H1 (cell line): Measurements from ENCODE around the gene GPC2. TPM values are rescaled to one million over a fixed set of nuclear protein-coding genes. Genes with fewer than 3 reads are reported as not detected.

Source experiments
- CTCF ChIA-PET: fragments of 300-600 bp; sonication (Branson Sonifier 250); formaldehyde crosslinking; loops from one replicate; lab custom pipeline; 2021; ENCODE audit not compliant: partially characterized antibody; lab: Charles Lee
- POLR2A ChIA-PET: fragments of 300-600 bp; sonication (Branson Sonifier 250); formaldehyde crosslinking; loops from one replicate; lab custom pipeline; 2021; ENCODE audit warnings: inconsistent platforms; ENCODE audit not compliant: partially characterized antibody; lab: Charles Lee
- DNase-seq, 2 experiments: peaks; one replicate each; pipeline versions ENCODE4 v3.0.0 to v3.0.0-alpha.2; 2010 to 2022; ENCODE audit warnings: low spot score in 2 of 2, low read depth in 1 of 2, mixed read lengths in 1 of 2
- FAIRE-seq: peaks from 2 replicates; lab custom pipeline; 2011; peaks lifted over from hg19 to GRCh38; lab: Jason Lieb, UNC
- H2AFZ ChIP-seq: 2 replicates; pipeline ENCODE4 v1.8.1; 2012; ENCODE audit warnings: low read length, inconsistent platforms
- H2AK5ac ChIP-seq: 2 replicates; pipeline ENCODE4 v1.6.1; 2013; ENCODE audit warnings: low read depth, low read length
- H2BK120ac ChIP-seq: replicated peaks from 2 replicates; pipeline ENCODE3; 2013; ENCODE audit warnings: low read depth, low read length, inconsistent platforms
- H2BK12ac ChIP-seq: 2 replicates; pipeline ENCODE4 v1.6.1; 2013; ENCODE audit warnings: low read depth, low read length
- H2BK15ac ChIP-seq: 2 replicates; pipeline ENCODE4 v1.6.1; 2013; ENCODE audit warnings: low read length
- H2BK20ac ChIP-seq: 2 replicates; pipeline ENCODE4 v1.6.1; 2013; ENCODE audit warnings: low read length
- H2BK5ac ChIP-seq: 2 replicates; pipeline ENCODE4 v1.6.1; 2013; ENCODE audit warnings: low read depth, low read length
- H3K14ac ChIP-seq: 2 replicates; pipeline ENCODE4 v1.6.1; 2013; ENCODE audit warnings: inconsistent platforms; ENCODE audit not compliant: insufficient read length
- H3K18ac ChIP-seq: 2 replicates; pipeline ENCODE4 v1.6.1; 2013; ENCODE audit warnings: low read length; ENCODE audit errors: extremely low read depth
- H3K23ac ChIP-seq: 2 replicates; pipeline ENCODE4 v1.6.1; 2013; ENCODE audit warnings: inconsistent platforms; ENCODE audit not compliant: insufficient read length
- H3K23me2 ChIP-seq: 2 replicates; pipeline ENCODE4 v1.6.1; 2013; ENCODE audit warnings: low read depth, low read length
- H3K27ac ChIP-seq: 2 replicates; pipeline ENCODE4 v1.6.1; 2011; ENCODE audit warnings: low read depth, low read length, inconsistent platforms
- H3K27me3 ChIP-seq, 4 experiments: replicated peaks in 1 of 4; 1 replicate in 1 of 4; 2 replicates in 3 of 4; pipeline versions ENCODE4 v1.6.1 to v1.8.1; 2011 to 2013; ENCODE audit warnings: low read length in 3 of 4, mild to moderate bottlenecking in 3 of 4, inconsistent platforms in 2 of 4, mixed read lengths in 2 of 4, moderate library complexity in 1 of 4; ENCODE audit not compliant: control insufficient read depth in 3 of 4, insufficient read depth in 3 of 4; ENCODE audit errors: extremely low read depth in 1 of 4
- H3K36me3 ChIP-seq, 4 experiments: 2 replicates each; pipeline versions ENCODE4 v1.6.1 to v1.8.1; 2011 to 2013; ENCODE audit warnings: mild to moderate bottlenecking in 4 of 4, low read length in 3 of 4, moderate library complexity in 2 of 4, control low read depth in 1 of 4, inconsistent platforms in 1 of 4; ENCODE audit not compliant: insufficient read depth in 4 of 4, control insufficient read depth in 2 of 4
- H3K4ac ChIP-seq: replicated peaks from 2 replicates; pipeline ENCODE3; 2013; ENCODE audit warnings: low read length, low read depth, mixed read lengths, inconsistent platforms; ENCODE audit not compliant: insufficient read length
- H3K4me1 ChIP-seq, 4 experiments: replicated peaks in 1 of 4; 1 replicate in 1 of 4; 2 replicates in 3 of 4; pipeline versions ENCODE4 v1.6.1 to v1.8.1; 2011 to 2013; ENCODE audit warnings: low read length in 3 of 4, inconsistent platforms in 2 of 4, mixed read lengths in 1 of 4; ENCODE audit not compliant: insufficient read depth in 4 of 4, control insufficient read depth in 3 of 4
- H3K4me2 ChIP-seq, 2 experiments: 2 replicates each; pipeline versions ENCODE4 v1.6.1 to v1.8.1; 2011 to 2013; ENCODE audit warnings: low read depth in 2 of 2, low read length in 2 of 2, control low read depth in 1 of 2, inconsistent platforms in 1 of 2, mild to moderate bottlenecking in 1 of 2; ENCODE audit not compliant: insufficient read depth in 1 of 2
- H3K4me3 ChIP-seq, 4 experiments: fragments of 200-600, 300-600 bp in 1 of 4; sonication (generic), shearing (Covaris generic), sonication (Bioruptor Twin) in 1 of 4; 2 replicates each; pipeline versions ENCODE4 v1.5.1 to v1.8.1; 2011 to 2016; ENCODE audit warnings: low read length in 4 of 4, low read depth in 3 of 4, control low read depth in 2 of 4, inconsistent platforms in 2 of 4, mild to moderate bottlenecking in 2 of 4, mixed read lengths in 1 of 4, moderate library complexity in 1 of 4; ENCODE audit not compliant: insufficient read depth in 2 of 4; ENCODE audit errors: extremely low read depth in 1 of 4
- H3K56ac ChIP-seq: replicated peaks from 2 replicates; pipeline ENCODE3; 2013; ENCODE audit warnings: low read depth, mild to moderate bottlenecking, mixed read lengths, low read length, inconsistent platforms; ENCODE audit not compliant: insufficient read length
- H3K79me1 ChIP-seq: 2 replicates; pipeline ENCODE4 v1.6.1; 2013; ENCODE audit warnings: low read depth, low read length, control low read depth
- H3K79me2 ChIP-seq, 2 experiments: 2 replicates each; pipeline versions ENCODE4 v1.6.1 to v1.8.1; 2012 to 2013; ENCODE audit warnings: low read length in 2 of 2, mild to moderate bottlenecking in 2 of 2, inconsistent platforms in 1 of 2; ENCODE audit not compliant: insufficient read depth in 2 of 2, control insufficient read depth in 1 of 2
- H3K9ac ChIP-seq, 4 experiments: replicated peaks in 1 of 4; 1 replicate in 1 of 4; 2 replicates in 3 of 4; pipeline versions ENCODE4 v1.6.1 to v1.8.1; 2011 to 2013; ENCODE audit warnings: low read depth in 3 of 4, low read length in 3 of 4, control low read depth in 2 of 4, mild to moderate bottlenecking in 2 of 4, moderate library complexity in 2 of 4, inconsistent platforms in 1 of 4; ENCODE audit errors: extremely low read depth in 1 of 4
- H3K9me3 ChIP-seq, 2 experiments: 2 replicates each; pipeline versions ENCODE4 v1.6.1 to v1.8.1; 2012 to 2013; ENCODE audit warnings: mild to moderate bottlenecking in 2 of 2, moderate library complexity in 2 of 2, control low read depth in 1 of 2, inconsistent platforms in 1 of 2, low read depth in 1 of 2, low read length in 1 of 2, mixed read lengths in 1 of 2; ENCODE audit not compliant: insufficient read depth in 2 of 2
- H4K20me1 ChIP-seq, 2 experiments: replicated peaks in 1 of 2; 2 replicates each; pipeline versions ENCODE3 to v1.8.1; 2011 to 2013; ENCODE audit warnings: inconsistent platforms in 2 of 2, low read length in 2 of 2, mild to moderate bottlenecking in 1 of 2; ENCODE audit not compliant: insufficient read depth in 2 of 2, control insufficient read depth in 1 of 2
- H4K5ac ChIP-seq: 2 replicates; pipeline ENCODE4 v1.6.1; 2013; ENCODE audit warnings: low read length, low read depth, mixed read lengths, inconsistent platforms; ENCODE audit not compliant: insufficient read length
- H4K8ac ChIP-seq: 2 replicates; pipeline ENCODE4 v1.8.0; 2013; ENCODE audit warnings: mild to moderate bottlenecking, moderate library complexity, low read length, inconsistent platforms; ENCODE audit not compliant: insufficient read depth; ENCODE audit errors: extremely low read depth
- H4K91ac ChIP-seq: replicated peaks from 2 replicates; pipeline ENCODE3; 2013; ENCODE audit warnings: low read length, mixed read lengths, inconsistent platforms; ENCODE audit not compliant: insufficient read length
- CBX5 ChIP-seq: fragments of 300-800, 300-1000 bp; sonication (generic); IDR thresholded peaks from 2 replicates; pipeline ENCODE4 v1.7.1; 2016; ENCODE audit warnings: antibody characterized with exemption, low read length, low read depth
- CEBPB ChIP-seq: IDR thresholded peaks from 2 replicates; pipeline ENCODE4 v1.6.1; 2012; ENCODE audit warnings: low read depth, low read length
- CREB1 ChIP-seq: IDR thresholded peaks from 2 replicates; pipeline ENCODE4 v1.6.1; 2012; ENCODE audit warnings: inconsistent platforms
- EGR1 ChIP-seq: IDR thresholded peaks from 2 replicates; pipeline ENCODE4 v1.6.1; 2011; ENCODE audit warnings: low read depth, low read length, borderline replicate concordance
- GABPA ChIP-seq: IDR thresholded peaks from 2 replicates; pipeline ENCODE4 v1.6.1; 2011; ENCODE audit warnings: mild to moderate bottlenecking, low read length, moderate library complexity, borderline replicate concordance; ENCODE audit not compliant: insufficient read depth
- KDM1A ChIP-seq: fragments of 200-600, 300-600 bp; sonication (generic); IDR thresholded peaks from 2 replicates; pipeline ENCODE4 v1.7.1; 2016; ENCODE audit warnings: mild to moderate bottlenecking, low read length, borderline replicate concordance
- MAFK ChIP-seq: IDR thresholded peaks from 2 replicates; pipeline ENCODE4 v1.6.1; 2012; ENCODE audit warnings: low read depth, mild to moderate bottlenecking, improper control_type of control experiment, low read length
- RFX5 ChIP-seq: IDR thresholded peaks from 2 replicates; pipeline ENCODE4 v1.6.1; 2011; ENCODE audit warnings: low read depth, low read length, improper control_type of control experiment, borderline replicate concordance
- RNF2 ChIP-seq: fragments of 200-900, 300-1000 bp; sonication (generic); IDR thresholded peaks from 2 replicates; pipeline ENCODE4 v1.7.1; 2016; ENCODE audit warnings: borderline replicate concordance, low read depth, mild to moderate bottlenecking, antibody characterized with exemption, low read length; ENCODE audit not compliant: poor library complexity, severe bottlenecking; ENCODE audit errors: missing control alignments
- SIRT6 ChIP-seq: IDR thresholded peaks from one replicate; pipeline ENCODE4 v1.7.1; 2012; ENCODE audit warnings: low read length, inconsistent platforms
- SP2 ChIP-seq: IDR thresholded peaks from 2 replicates; pipeline ENCODE4 v1.6.1; 2012; ENCODE audit warnings: mild to moderate bottlenecking, low read length, inconsistent platforms
- TAF7 ChIP-seq: optimal IDR thresholded peaks from 2 replicates; pipeline ENCODE3; 2011; ENCODE audit warnings: low read depth, mild to moderate bottlenecking, inconsistent platforms, low read length, moderate library complexity, borderline replicate concordance
- TBP ChIP-seq: IDR thresholded peaks from 2 replicates; pipeline ENCODE4 v1.6.1; 2011; ENCODE audit warnings: low read depth, low read length, improper control_type of control experiment
- WGBS, 2 experiments: shearing (Covaris generic) in 1 of 2; methylation state at CpG; one replicate each; pipeline versions ENCODE4 v1.1.6 to v1.1.7; 2013 to 2015; ENCODE audit warnings: low lambda C conversion rate in 2 of 2, mixed read lengths in 2 of 2, inconsistent platforms in 1 of 2, low coverage in 1 of 2, missing lambda C conversion rate in 1 of 2; ENCODE audit not compliant: insufficient replicate concordance in 2 of 2, insufficient coverage in 1 of 2, insufficient read length in 1 of 2; ENCODE audit errors: extremely low coverage in 1 of 2, missing lambda C conversion rate in 1 of 2; 5-methylcytosine and 5-hydroxymethylcytosine counted together
- polyA plus RNA-seq, 7 experiments: library from polyadenylated mRNA; depleted of rRNA in 3 of 7; stranded (reverse) in 5 of 7; unstranded in 2 of 7; fragments of >200 nt in 5 of 7; fragments of 200-250 nt in 2 of 7; gene quantifications; 1 replicate in 5 of 7; 2 replicates in 1 of 7; 4 replicates in 1 of 7; pipeline versions ENCODE4 v1.2.1 to v1.2.3, GENCODE V29; 2011 to 2013; ENCODE audit warnings: missing spikeins in 2 of 7, mixed read lengths in 2 of 7
- total RNA-seq: library from RNA; stranded (reverse); fragmentation: NEBNext Ultra II Directional; extraction: Animal tissue kit (Norgen Biotek cat#: 25700); gene quantifications from 2 replicates; pipeline ENCODE4 v1.2.1, GENCODE V29; 2021
- TF ChIP-seq, protein P1 (sequence below): IDR thresholded peaks from 2 replicates; pipeline ENCODE4 v1.6.1; 2012; ENCODE audit warnings: inconsistent platforms

The GPC2 gene
- total and polyA plus RNA-seq, 2 of the 8 experiments (the other 6 are each of a cell fraction or from before 2014, with no cell fraction given), result 25.3 to 44.8 TPM

- Histone ChIP-seq H3K79me1 (no peaks in the 10 kb centered on the region), H3K23me2 (no peaks in the 10 kb centered on the region), H4K91ac (no peak overlapping the region), H3K79me2 (no peaks in the 10 kb centered on the region), H3K4ac (no peak overlapping the region), H2AFZ (no peak overlapping the region), H3K18ac (no peak overlapping the region), H3K4me1 (peaks cover 0 to 9% (median 2%) of the 10 kb centered on the region in 4 experiments; a peak in 2 of 7 replicates), H4K5ac (no peak overlapping the region), H2AK5ac (no peak overlapping the region), H3K36me3 (no peaks in the 10 kb centered on the region), H3K23ac (no peak overlapping the region), H2BK20ac (no peak overlapping the region), H4K8ac (no peak overlapping the region), H3K9me3 (no peaks in the 10 kb centered on the region), H3K9ac (no peak overlapping the region), H3K4me3 (no peak overlapping the region), H3K4me2 (no peak overlapping the region), H2BK15ac (no peak overlapping the region), H3K27ac (no peak overlapping the region), H2BK12ac (no peak overlapping the region), H4K20me1 (no peaks in the 10 kb centered on the region), H3K56ac (no peak overlapping the region), H3K27me3 (peaks cover 0 to 4% (median 1%) of the 10 kb centered on the region in 4 experiments; a peak in 4 of 7 replicates), H2BK5ac (no peak overlapping the region), H3K14ac (no peak overlapping the region), H2BK120ac (no peak overlapping the region)
- WGBS, 2 experiments, result 92% methylated on average over 10 of the region's 10 CpGs; no CpG with 5 or more reads in 1 of the 2 experiments
- ChIA-PET CTCF (interaction anchor here (0.7 to 5.1 kb wide), 6 partner anchors 10 to 70 kb away, joined by 3 to 25 read pairs (median 3); no protein-coding TSS in a partner anchor), POLR2A (no interaction called here)
- FAIRE-seq, result no peak
- no peak for DNase-seq
- TF ChIP-seq KDM1A (no peak), TAF7 (no peak), CREB1 (no peak), RNF2 (no peak), SP2 (no peak), MAFK (no peak), EGR1 (no peak), TBP (no peak), RFX5 (no peak), GABPA (no peak), CBX5 (no peak), SIRT6 (no peak), CEBPB (no peak)
- TF ChIP-seq, protein P1, sequence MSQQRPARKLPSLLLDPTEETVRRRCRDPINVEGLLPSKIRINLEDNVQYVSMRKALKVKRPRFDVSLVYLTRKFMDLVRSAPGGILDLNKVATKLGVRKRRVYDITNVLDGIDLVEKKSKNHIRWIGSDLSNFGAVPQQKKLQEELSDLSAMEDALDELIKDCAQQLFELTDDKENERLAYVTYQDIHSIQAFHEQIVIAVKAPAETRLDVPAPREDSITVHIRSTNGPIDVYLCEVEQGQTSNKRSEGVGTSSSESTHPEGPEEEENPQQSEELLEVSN, result no peak
Measured at GRCh38 chr7:100198266-100198665, 21.1 kb upstream of the GPC2 start.
